ENCODE data around the gene SHH. TPM values are rescaled to one million over a fixed set of nuclear protein-coding genes. Genes with fewer than 3 reads are reported as not detected.

SHH gene
- total RNA-seq, 1 donor from 2014 or later = 0.16 TPM

GRCh38 chr7:155765458-155765857, 46.8 kb downstream of the SHH start:
- no peak overlapping the region for H3K27ac Mint-ChIP-seq (ENCODE audit: unreplicated experiment)
- H3K9me3 ChIP-seq (ENCODE audit: insufficient read depth, low read depth, low read length) = no peaks in the 10 kb centered on the region
- H3K4me1 ChIP-seq (ENCODE audit: insufficient read depth, low read length) = peaks cover 8% of the 10 kb centered on the region

GRCh38 chr7:155764438-155764793, 47.8 kb downstream of the SHH start:
- peaks cover 13% of the 10 kb centered on the region for H3K36me3 Mint-ChIP-seq (ENCODE audit: low read depth, unreplicated experiment)
- FAIRE-seq = no peak

More at GRCh38 chr7:155765458-155765857, 46.8 kb downstream of the SHH start:
- Histone ChIP-seq H3K27me3 (ENCODE audit: insufficient read depth, low read length) (no peaks in the 10 kb centered on the region), H3K4me3 (ENCODE audit: insufficient read depth, low read depth, low read length) (no peak overlapping the region), H3K9ac (ENCODE audit: low read length) (no peak overlapping the region), H3K4me2 (ENCODE audit: low read length) (no peak overlapping the region), H3K79me2 (ENCODE audit: insufficient read depth, low read length) (peaks cover 27% of the 10 kb centered on the region), H4K20me1 (ENCODE audit: insufficient read depth, low read length) (peaks cover 75% of the 10 kb centered on the region), H3K27ac (ENCODE audit: low read depth, low read length) (no peak overlapping the region), H3K36me3 (ENCODE audit: insufficient read depth, low read length) (peaks cover 16% of the 10 kb centered on the region), H2AFZ (ENCODE audit: low read depth, low read length) (no peak overlapping the region)
- peaks cover 21% of the 10 kb centered on the region for H3K4me1 Mint-ChIP-seq (ENCODE audit: low read depth, unreplicated experiment)
- no peaks in the 10 kb centered on the region for H3K27me3 Mint-ChIP-seq (ENCODE audit: low read depth, unreplicated experiment)
- DNase-seq (ENCODE audit: low read depth) = no peak
- FAIRE-seq = no peak
- H3K9me3 Mint-ChIP-seq (ENCODE audit: unreplicated experiment) = no peaks in the 10 kb centered on the region
- no peak overlapping the region for H3K4me3 Mint-ChIP-seq (ENCODE audit: unreplicated experiment)
- TF ChIP-seq EZH2 (IDR thresholded peaks at IDR 0.05; ENCODE audit: insufficient read depth, low read length) (no peak), CTCF (IDR thresholded peaks at IDR 0.05; ENCODE audit: insufficient read depth, low read depth, low read length) (no peak)
- peaks cover 11% of the 10 kb centered on the region for H3K36me3 Mint-ChIP-seq (ENCODE audit: low read depth, unreplicated experiment)

More at GRCh38 chr7:155764438-155764793, 47.8 kb downstream of the SHH start:
- Mint-ChIP-seq H3K4me3 (ENCODE audit: unreplicated experiment) (no peak overlapping the region), H3K27ac (ENCODE audit: unreplicated experiment) (peak overlapping the region; percentile 80), H3K4me1 (ENCODE audit: low read depth, unreplicated experiment) (peaks cover 12% of the 10 kb centered on the region), H3K9me3 (ENCODE audit: unreplicated experiment) (no peaks in the 10 kb centered on the region), H3K27me3 (ENCODE audit: low read depth, unreplicated experiment) (no peaks in the 10 kb centered on the region)
- Histone ChIP-seq H3K4me1 (ENCODE audit: insufficient read depth, low read length) (peaks cover 8% of the 10 kb centered on the region), H3K27me3 (ENCODE audit: insufficient read depth, low read length) (no peaks in the 10 kb centered on the region), H3K79me2 (ENCODE audit: insufficient read depth, low read length) (peaks cover 37% of the 10 kb centered on the region), H3K9ac (ENCODE audit: low read length) (peak overlapping the region; percentile 50), H3K4me2 (ENCODE audit: low read length) (peak overlapping the region; percentile 43), H4K20me1 (ENCODE audit: insufficient read depth, low read length) (peaks cover 79% of the 10 kb centered on the region), H2AFZ (ENCODE audit: low read depth, low read length) (no peak overlapping the region), H3K36me3 (ENCODE audit: insufficient read depth, low read length) (peaks cover 13% of the 10 kb centered on the region), H3K4me3 (ENCODE audit: insufficient read depth, low read depth, low read length) (no peak overlapping the region), H3K9me3 (ENCODE audit: insufficient read depth, low read depth, low read length) (no peaks in the 10 kb centered on the region), H3K27ac (ENCODE audit: low read depth, low read length) (peak overlapping the region; percentile 55)
- no peak for TF ChIP-seq EZH2 (IDR thresholded peaks at IDR 0.05; ENCODE audit: insufficient read depth, low read length)
- no peak for TF ChIP-seq CTCF (IDR thresholded peaks at IDR 0.05; ENCODE audit: insufficient read depth, low read depth, low read length)
- DNase-seq (ENCODE audit: low read depth) = no peak
